Liver (tissue), 9 donors: ENCODE results near the gene IQSEC2. TPM values are rescaled to one million over a fixed set of nuclear protein-coding genes. Genes with fewer than 3 reads are reported as not detected.

Source experiments
- DNase-seq: peaks from one replicate; pipeline ENCODE4 v3.0.0-alpha.2; 2017; ENCODE audit warnings: low spot score
- H3K27ac ChIP-seq, 2 donors: one replicate each; pipeline ENCODE4 v1.7.0; 2013; ENCODE audit warnings: inconsistent platforms in 2 of 2, low read length in 2 of 2, control low read depth in 1 of 2, low read depth in 1 of 2, mild to moderate bottlenecking in 1 of 2
- H3K27me3 ChIP-seq, 4 donors: one replicate each; pipeline versions ENCODE4 v1.6.1 to v1.7.0; 2013; ENCODE audit warnings: low read length in 3 of 4, inconsistent platforms in 1 of 4, mild to moderate bottlenecking in 1 of 4, moderate library complexity in 1 of 4; ENCODE audit not compliant: control insufficient read depth in 4 of 4, insufficient read depth in 4 of 4
- H3K36me3 ChIP-seq, 4 donors: one replicate each; pipeline versions ENCODE4 v1.6.1 to v1.7.0; 2013; ENCODE audit warnings: low read length in 3 of 4, mild to moderate bottlenecking in 3 of 4, low read depth in 1 of 4, moderate library complexity in 1 of 4; ENCODE audit not compliant: control insufficient read depth in 4 of 4, insufficient read depth in 3 of 4
- H3K4me1 ChIP-seq, 4 donors: one replicate each; pipeline versions ENCODE4 v1.6.1 to v1.7.0; 2013; ENCODE audit warnings: low read length in 3 of 4, mild to moderate bottlenecking in 3 of 4, moderate library complexity in 1 of 4; ENCODE audit not compliant: control insufficient read depth in 4 of 4, insufficient read depth in 4 of 4
- H3K4me3 ChIP-seq, 3 donors: one replicate each; pipeline versions ENCODE4 v1.6.1 to v1.7.0; 2013; ENCODE audit warnings: low read length in 3 of 3, control low read depth in 1 of 3, low read depth in 1 of 3, mild to moderate bottlenecking in 1 of 3
- H3K9ac ChIP-seq, 2 donors: one replicate each; pipeline ENCODE4 v1.7.0; 2013; ENCODE audit warnings: low read length in 2 of 2, mild to moderate bottlenecking in 2 of 2, moderate library complexity in 2 of 2, control low read depth in 1 of 2, low read depth in 1 of 2
- H3K9me3 ChIP-seq, 4 donors: one replicate each; pipeline versions ENCODE4 v1.6.1 to v1.7.0; 2013; ENCODE audit warnings: low read length in 3 of 4; ENCODE audit not compliant: control insufficient read depth in 4 of 4
- EGR1 ChIP-seq, 2 donors: IDR thresholded peaks; 2 replicates each; pipeline ENCODE4 v1.6.1; 2016 to 2018; ENCODE audit warnings: antibody characterized with exemption in 2 of 2, low read depth in 2 of 2
- FOXA1 ChIP-seq: IDR thresholded peaks from 2 replicates; pipeline ENCODE4 v1.6.1; 2016; ENCODE audit warnings: antibody characterized with exemption
- FOXA2 ChIP-seq: IDR thresholded peaks from 2 replicates; pipeline ENCODE4 v1.6.1; 2016; ENCODE audit warnings: antibody characterized with exemption
- GABPA ChIP-seq, 2 donors: IDR thresholded peaks in 1 of 2; conservative IDR thresholded peaks in 1 of 2; 2 replicates each; pipeline ENCODE4 v1.6.1; 2016; ENCODE audit warnings: antibody characterized with exemption in 2 of 2, mild to moderate bottlenecking in 1 of 2, moderate library complexity in 1 of 2
- HNF4A ChIP-seq, 2 donors: conservative IDR thresholded peaks; 2 replicates each; pipeline ENCODE4 v1.6.1; 2016; ENCODE audit warnings: antibody characterized with exemption in 2 of 2, mild to moderate bottlenecking in 2 of 2
- HNF4G ChIP-seq: IDR thresholded peaks from 2 replicates; pipeline ENCODE4 v1.6.1; 2016; ENCODE audit warnings: antibody characterized with exemption
- JUND ChIP-seq, 2 donors: IDR thresholded peaks; 2 replicates each; pipeline ENCODE4 v1.6.1; 2016; ENCODE audit warnings: antibody characterized with exemption in 2 of 2
- NR2F2 ChIP-seq: IDR thresholded peaks from 2 replicates; pipeline ENCODE4 v1.6.1; 2016; ENCODE audit warnings: antibody characterized with exemption
- RAD21 ChIP-seq, 2 donors: IDR thresholded peaks; 2 replicates each; pipeline ENCODE4 v1.6.1; 2016; ENCODE audit warnings: antibody characterized with exemption in 2 of 2, mild to moderate bottlenecking in 2 of 2
- RXRA ChIP-seq, 2 donors: IDR thresholded peaks; 2 replicates each; pipeline ENCODE4 v1.6.1; 2017 to 2018; ENCODE audit warnings: antibody characterized with exemption in 2 of 2, mild to moderate bottlenecking in 1 of 2
- SP1 ChIP-seq: IDR thresholded peaks from 2 replicates; pipeline ENCODE4 v1.6.1; 2018; ENCODE audit warnings: antibody characterized with exemption, mild to moderate bottlenecking
- TAF1 ChIP-seq: conservative IDR thresholded peaks from 2 replicates; pipeline ENCODE4 v1.6.1; 2016; ENCODE audit warnings: antibody characterized with exemption, mild to moderate bottlenecking
- YY1 ChIP-seq: IDR thresholded peaks from 2 replicates; pipeline ENCODE4 v1.6.1; 2016; ENCODE audit warnings: antibody characterized with exemption, mild to moderate bottlenecking
- WGBS: extraction: QIAGEN DNeasy Blood & Tissue Kit; methylation state at CpG from one replicate; pipeline ENCODE4 v1.1.7; 2013; 5-methylcytosine and 5-hydroxymethylcytosine counted together
- polyA plus RNA-seq, 2 donors: library from polyadenylated mRNA; stranded (reverse) in 1 of 2; unstranded in 1 of 2; fragments of 200-250 nt in 1 of 2; fragments of >200 nt in 1 of 2; fragmentation: Nextera tagmentation in 1 of 2; extraction: Ambion mirVana in 1 of 2; gene quantifications; one replicate each; pipeline versions ENCODE4 v1.2.1 to v1.2.3, GENCODE V29; 2013 to 2015
- total RNA-seq, 2 donors: library from RNA; depleted of rRNA; stranded (reverse); fragments of >200 nt; gene quantifications; one replicate each; pipeline ENCODE4 v1.2.3, GENCODE V29; 2014
- TF ChIP-seq, protein P1 (sequence below): IDR thresholded peaks from 2 replicates; pipeline ENCODE4 v1.6.1; 2016; ENCODE audit warnings: antibody characterized with exemption
- TF ChIP-seq, protein P2 (sequence below): IDR thresholded peaks from 2 replicates; pipeline ENCODE4 v1.6.1; 2016; ENCODE audit warnings: antibody characterized with exemption, mild to moderate bottlenecking
- TF ChIP-seq, protein P3 (sequence below): fragments of 150-350 bp; IDR thresholded peaks from 2 replicates; pipeline ENCODE4 v1.5.1; 2017; ENCODE audit warnings: improper control_type of control experiment, low read depth, low read length; ENCODE audit not compliant: missing input control
- TF ChIP-seq, protein P4 (sequence below): IDR thresholded peaks from 2 replicates; pipeline ENCODE4 v1.6.1; 2016; ENCODE audit warnings: antibody characterized with exemption
- TF ChIP-seq, protein P5 (sequence below): IDR thresholded peaks from 2 replicates; pipeline ENCODE4 v1.6.1; 2016; ENCODE audit warnings: antibody characterized with exemption
- donor health status: healthy.
- donor health status: healthy.
- donor health status: healthy.
- donor health status: healthy.
- donor health status: healthy.

Gene IQSEC2
- total and polyA plus RNA-seq, 4 donors, result 0.40 to 2.1 (median 1.4) TPM

DNA sequence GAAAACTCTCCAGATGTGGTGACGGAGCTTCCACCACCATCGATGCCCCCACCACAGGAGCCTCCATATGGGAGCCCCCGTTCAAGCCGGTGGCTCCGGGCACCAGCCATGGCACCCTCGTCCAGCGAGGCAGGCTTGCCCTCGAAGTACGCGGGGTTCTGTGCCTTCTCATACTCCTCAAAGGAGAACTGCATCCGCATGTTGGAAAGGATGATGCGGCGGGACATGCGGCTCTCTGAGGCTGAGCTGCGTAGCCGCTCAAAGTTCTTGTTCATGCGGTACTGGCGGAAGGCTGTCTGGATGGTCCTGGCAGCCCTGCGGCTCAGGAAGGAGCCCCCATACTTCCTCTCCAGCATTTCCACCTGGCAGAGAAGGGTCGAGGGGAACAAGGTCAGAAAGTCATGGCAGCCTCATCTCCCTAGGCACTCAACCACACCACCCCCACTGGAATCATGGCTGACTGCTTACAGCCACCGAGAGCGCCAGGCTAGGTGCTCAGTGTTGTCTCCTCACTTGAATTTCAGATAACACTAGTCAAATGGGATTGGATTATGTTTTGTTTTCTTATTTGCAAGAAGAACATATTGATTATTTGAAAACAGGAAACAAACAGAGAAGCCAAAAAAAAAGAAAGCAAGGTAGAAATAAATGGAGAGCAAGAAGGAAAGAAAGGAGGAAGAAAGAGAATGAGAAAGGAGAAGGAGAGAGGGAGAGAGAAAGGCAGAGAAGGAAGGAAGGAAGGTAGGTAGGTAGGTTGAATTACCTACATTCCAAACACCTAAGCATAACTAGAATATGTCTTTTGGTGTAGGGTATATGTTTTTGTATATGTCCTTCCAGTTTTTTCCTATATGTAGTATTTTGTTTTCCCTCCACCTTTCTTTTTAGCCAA is 26.6 kb downstream of the IQSEC2 start:
- WGBS, result 92% methylated on average over 22 of the region's 22 CpGs
- no peak for DNase-seq
- TF ChIP-seq, protein P1, sequence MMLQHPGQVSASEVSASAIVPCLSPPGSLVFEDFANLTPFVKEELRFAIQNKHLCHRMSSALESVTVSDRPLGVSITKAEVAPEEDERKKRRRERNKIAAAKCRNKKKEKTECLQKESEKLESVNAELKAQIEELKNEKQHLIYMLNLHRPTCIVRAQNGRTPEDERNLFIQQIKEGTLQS, result no peak
- TF ChIP-seq SP1 (no peak), HNF4G (no peak), JUND (IDR thresholded peaks at IDR 0.05) (no peak), RAD21 (IDR thresholded peaks at IDR 0.05) (no peak)
- TF ChIP-seq, protein P2, sequence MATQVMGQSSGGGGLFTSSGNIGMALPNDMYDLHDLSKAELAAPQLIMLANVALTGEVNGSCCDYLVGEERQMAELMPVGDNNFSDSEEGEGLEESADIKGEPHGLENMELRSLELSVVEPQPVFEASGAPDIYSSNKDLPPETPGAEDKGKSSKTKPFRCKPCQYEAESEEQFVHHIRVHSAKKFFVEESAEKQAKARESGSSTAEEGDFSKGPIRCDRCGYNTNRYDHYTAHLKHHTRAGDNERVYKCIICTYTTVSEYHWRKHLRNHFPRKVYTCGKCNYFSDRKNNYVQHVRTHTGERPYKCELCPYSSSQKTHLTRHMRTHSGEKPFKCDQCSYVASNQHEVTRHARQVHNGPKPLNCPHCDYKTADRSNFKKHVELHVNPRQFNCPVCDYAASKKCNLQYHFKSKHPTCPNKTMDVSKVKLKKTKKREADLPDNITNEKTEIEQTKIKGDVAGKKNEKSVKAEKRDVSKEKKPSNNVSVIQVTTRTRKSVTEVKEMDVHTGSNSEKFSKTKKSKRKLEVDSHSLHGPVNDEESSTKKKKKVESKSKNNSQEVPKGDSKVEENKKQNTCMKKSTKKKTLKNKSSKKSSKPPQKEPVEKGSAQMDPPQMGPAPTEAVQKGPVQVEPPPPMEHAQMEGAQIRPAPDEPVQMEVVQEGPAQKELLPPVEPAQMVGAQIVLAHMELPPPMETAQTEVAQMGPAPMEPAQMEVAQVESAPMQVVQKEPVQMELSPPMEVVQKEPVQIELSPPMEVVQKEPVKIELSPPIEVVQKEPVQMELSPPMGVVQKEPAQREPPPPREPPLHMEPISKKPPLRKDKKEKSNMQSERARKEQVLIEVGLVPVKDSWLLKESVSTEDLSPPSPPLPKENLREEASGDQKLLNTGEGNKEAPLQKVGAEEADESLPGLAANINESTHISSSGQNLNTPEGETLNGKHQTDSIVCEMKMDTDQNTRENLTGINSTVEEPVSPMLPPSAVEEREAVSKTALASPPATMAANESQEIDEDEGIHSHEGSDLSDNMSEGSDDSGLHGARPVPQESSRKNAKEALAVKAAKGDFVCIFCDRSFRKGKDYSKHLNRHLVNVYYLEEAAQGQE, result no peak
- Histone ChIP-seq H3K9ac (no peak overlapping the region), H3K4me1 (no peaks in the 10 kb centered on the region), H3K4me3 (no peak overlapping the region), H3K27ac (no peak overlapping the region), H3K36me3 (no peaks in the 10 kb centered on the region), H3K27me3 (no peaks in the 10 kb centered on the region), H3K9me3 (peaks cover 0 to 1% (median 0%) of the 10 kb centered on the region in 4 donors)

DNA sequence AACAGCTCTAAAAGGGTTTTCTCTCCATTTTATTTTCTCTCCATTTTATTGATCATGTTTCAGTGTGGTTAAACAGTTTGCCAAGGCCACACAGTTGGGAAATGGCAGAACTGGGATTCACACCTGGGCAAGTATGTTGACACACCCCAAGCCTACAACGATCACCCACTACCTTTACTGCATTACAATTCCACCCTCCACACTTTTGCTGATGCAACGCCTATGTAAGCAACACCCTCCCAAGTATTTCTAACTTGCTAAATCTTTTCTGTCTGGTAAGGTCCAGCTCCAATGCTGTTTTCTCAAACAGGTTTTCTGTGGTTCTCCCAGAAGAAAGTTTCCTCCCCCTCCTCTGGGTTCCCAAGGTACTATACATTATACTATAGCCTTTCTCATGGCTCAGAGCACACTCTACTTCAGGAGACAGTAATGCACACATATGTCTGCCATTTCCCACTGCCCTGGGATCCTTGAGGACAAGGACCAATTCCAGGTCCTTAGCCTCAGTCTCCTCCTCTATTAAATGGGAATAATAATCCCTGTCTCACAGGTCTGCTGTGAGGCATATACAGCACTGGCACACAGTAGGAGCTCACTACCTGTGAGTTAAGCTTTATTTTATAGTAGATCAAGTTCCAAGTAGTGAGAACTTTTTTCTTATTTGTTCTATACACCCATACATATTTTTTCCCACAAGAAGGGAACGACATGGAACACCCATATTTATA is 27.9 kb downstream of the IQSEC2 start:
- Histone ChIP-seq H3K4me1 (no peaks in the 10 kb centered on the region), H3K9me3 (peaks cover 0 to 1% (median 0%) of the 10 kb centered on the region in 4 donors), H3K27me3 (no peaks in the 10 kb centered on the region), H3K4me3 (no peak overlapping the region), H3K36me3 (no peaks in the 10 kb centered on the region), H3K27ac (no peak overlapping the region), H3K9ac (no peak overlapping the region)
- no peak for DNase-seq
- TF ChIP-seq FOXA2, result no peak
- no peak for TF ChIP-seq RAD21 (IDR thresholded peaks at IDR 0.05)
- TF ChIP-seq EGR1 (IDR thresholded peaks at IDR 0.05; ENCODE audit: low read depth in 2 of 2), result no peak
- TF ChIP-seq, protein P2, result no peak
- TF ChIP-seq, protein P3, sequence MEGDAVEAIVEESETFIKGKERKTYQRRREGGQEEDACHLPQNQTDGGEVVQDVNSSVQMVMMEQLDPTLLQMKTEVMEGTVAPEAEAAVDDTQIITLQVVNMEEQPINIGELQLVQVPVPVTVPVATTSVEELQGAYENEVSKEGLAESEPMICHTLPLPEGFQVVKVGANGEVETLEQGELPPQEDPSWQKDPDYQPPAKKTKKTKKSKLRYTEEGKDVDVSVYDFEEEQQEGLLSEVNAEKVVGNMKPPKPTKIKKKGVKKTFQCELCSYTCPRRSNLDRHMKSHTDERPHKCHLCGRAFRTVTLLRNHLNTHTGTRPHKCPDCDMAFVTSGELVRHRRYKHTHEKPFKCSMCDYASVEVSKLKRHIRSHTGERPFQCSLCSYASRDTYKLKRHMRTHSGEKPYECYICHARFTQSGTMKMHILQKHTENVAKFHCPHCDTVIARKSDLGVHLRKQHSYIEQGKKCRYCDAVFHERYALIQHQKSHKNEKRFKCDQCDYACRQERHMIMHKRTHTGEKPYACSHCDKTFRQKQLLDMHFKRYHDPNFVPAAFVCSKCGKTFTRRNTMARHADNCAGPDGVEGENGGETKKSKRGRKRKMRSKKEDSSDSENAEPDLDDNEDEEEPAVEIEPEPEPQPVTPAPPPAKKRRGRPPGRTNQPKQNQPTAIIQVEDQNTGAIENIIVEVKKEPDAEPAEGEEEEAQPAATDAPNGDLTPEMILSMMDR, result no peak
- TF ChIP-seq, protein P1, result no peak
- no peak for TF ChIP-seq TAF1
- TF ChIP-seq, protein P4, sequence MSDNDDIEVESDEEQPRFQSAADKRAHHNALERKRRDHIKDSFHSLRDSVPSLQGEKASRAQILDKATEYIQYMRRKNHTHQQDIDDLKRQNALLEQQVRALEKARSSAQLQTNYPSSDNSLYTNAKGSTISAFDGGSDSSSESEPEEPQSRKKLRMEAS, result no peak
- TF ChIP-seq SP1, result no peak
- no peak for TF ChIP-seq HNF4A (conservative IDR thresholded peaks at IDR 0.05)
- TF ChIP-seq NR2F2, result no peak
- no peak for TF ChIP-seq JUND (IDR thresholded peaks at IDR 0.05)
- TF ChIP-seq, protein P5, sequence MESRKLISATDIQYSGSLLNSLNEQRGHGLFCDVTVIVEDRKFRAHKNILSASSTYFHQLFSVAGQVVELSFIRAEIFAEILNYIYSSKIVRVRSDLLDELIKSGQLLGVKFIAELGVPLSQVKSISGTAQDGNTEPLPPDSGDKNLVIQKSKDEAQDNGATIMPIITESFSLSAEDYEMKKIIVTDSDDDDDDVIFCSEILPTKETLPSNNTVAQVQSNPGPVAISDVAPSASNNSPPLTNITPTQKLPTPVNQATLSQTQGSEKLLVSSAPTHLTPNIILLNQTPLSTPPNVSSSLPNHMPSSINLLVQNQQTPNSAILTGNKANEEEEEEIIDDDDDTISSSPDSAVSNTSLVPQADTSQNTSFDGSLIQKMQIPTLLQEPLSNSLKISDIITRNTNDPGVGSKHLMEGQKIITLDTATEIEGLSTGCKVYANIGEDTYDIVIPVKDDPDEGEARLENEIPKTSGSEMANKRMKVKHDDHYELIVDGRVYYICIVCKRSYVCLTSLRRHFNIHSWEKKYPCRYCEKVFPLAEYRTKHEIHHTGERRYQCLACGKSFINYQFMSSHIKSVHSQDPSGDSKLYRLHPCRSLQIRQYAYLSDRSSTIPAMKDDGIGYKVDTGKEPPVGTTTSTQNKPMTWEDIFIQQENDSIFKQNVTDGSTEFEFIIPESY, result no peak
- no peak for TF ChIP-seq RXRA (IDR thresholded peaks at IDR 0.05)
- TF ChIP-seq YY1, result no peak
- TF ChIP-seq GABPA (IDR thresholded peaks at IDR 0.05 in 1 of 2, conservative IDR thresholded peaks at IDR 0.05 in 1 of 2), result no peak
- no peak for TF ChIP-seq HNF4G
- TF ChIP-seq FOXA1, result no peak
- 74% methylated on average over 3 of the region's 3 CpGs for WGBS
